ENCODE results near the gene PRKAR1B.

PRKAR1B gene

DNA sequence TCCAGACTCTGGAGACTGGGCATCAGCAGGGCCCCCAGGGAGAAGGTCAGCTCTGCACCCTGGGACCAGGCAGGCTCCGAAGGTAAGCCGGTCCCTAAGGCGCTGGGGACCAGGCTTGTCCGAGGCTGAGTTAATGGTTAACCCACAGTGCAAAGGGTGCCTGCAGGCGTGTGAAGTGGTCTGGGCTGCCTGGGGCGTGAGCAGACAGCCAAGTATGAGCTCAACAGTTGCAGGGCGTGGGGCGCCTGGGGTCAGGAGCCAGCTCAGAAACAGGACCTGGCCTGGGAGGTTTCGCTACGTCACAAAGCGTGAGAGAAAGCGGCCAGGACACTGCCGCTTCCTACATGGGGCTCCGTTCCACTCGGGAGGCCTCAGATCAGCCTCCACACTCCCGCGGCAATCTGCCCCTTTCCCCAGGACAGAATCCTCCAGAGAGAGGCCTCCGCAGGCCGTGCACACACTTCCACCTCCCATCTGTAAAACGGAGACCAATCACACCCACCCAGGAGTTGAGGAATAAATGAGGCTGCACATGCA lies 223.4 kb downstream of the PRKAR1B start:
- DNase-seq, result no peak

DNA sequence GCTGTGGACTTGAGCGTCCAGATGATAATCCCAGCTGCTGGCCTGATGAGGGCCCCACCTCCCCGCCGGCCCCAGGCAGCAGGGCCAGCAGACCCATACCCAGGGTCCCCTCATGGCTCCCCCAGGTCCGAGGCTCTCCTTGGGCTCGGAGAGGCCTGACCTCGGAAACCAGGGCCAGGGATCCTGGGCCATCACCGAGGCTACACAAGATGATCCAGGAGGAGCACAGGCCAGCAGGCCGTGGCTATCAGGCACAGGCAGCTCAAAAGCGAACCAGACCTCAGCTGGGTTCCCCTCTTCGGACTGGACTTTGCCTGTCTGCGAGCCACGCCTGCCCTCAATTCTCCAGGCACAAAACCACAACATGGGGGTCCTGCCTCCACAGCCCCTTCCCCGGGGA lies 224.8 kb downstream of the PRKAR1B start:
- DNase-seq, result no peak

DNA sequence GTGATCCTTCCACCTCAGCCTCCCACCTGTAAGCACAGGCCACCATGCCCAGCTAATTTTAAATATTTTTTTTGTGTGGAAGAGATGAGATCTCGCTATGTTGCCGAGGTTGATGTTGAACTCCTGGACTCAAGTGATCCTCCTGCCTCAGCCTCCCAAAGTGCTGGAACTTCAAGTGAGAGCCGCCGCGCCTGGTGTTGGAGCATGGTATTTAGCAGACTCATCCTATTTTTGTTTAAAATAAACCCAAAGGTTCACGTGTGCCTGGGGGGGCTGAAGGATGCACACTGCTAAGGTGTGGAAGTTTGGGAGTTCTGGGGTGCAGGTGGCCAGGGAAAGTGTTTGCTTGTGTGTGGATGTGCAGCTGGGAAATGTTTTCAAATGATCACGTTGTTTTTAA lies 225.6 kb downstream of the PRKAR1B start:
- no peak for DNase-seq

DNA sequence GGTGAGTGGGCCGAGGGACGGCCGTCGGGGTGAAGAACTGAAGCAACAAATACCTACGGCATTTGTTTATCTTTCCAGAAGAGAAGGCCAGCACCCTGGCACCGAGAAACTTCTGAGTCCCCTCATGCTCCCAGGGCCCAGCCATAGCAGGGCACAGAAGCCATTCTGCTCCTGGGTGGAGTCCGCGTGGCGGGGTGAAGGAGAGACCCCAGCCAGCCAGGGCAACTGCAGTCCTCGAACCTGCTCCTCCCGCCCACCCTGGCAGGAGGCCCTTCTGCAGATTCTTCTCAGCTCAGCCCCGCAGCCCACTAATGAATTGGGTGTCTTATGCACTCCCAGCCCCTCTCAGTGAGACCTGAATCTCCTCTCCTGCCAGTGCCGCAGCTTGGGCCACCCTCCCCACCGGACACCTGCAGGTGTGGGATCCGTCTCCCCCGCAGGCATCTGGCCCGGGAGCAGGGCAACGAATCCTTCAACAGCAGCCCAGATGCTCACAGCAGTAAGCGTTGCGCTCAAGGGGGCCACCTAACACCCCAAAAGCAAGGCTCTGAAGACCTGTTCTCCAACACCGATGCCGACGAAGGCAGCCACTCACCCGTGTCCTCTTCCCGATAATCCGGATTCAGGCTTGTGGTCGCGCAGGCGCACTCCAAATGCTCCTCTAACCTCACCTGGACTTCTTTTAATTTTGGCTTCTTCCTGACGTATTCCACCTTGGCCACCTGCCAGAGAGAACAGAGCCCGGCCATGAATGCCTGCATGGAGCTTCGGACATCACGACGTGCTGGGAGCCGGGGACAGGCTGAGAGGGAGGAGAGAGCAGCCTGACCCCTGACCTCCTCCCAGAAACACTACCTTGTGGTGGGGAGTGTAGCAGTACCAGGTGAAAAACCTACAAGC lies 226.3 kb downstream of the PRKAR1B start:
- no peak for DNase-seq

DNA sequence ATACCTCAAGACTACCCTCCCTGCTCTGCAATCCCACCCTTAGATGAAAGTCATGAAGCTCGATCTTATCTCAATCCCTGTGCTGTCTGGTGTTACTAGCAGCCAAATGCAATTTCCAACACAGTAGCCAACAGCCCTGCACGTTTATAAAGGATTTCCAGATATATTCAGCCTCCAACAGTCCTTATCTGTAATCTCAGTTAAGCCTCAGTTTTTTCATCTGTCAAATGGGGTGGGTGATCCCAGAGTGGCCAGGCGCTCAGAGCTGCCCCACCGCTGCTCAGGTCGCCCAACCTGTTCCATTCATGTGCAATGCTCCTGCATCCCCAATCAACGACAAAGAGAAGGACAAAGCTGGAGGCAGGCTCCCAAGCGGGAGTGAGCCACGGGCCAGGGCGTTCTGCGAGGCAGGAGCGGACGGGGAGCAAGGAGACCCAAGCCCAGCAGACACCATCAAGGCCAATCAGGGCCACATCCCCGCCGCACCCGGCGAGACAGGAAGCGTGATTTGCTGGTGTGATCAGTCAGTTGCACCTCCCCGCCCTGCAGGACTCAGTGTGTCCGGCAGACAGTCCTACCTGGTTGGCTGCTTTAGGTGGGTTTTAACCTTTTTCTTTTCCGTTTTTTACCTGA lies 227.1 kb downstream of the PRKAR1B start:
- no peak for DNase-seq
